H9 (cell line): Measurements from ENCODE around the gene FHIT. TPM values are rescaled to one million over a fixed set of nuclear protein-coding genes. Genes with fewer than 3 reads are reported as not detected.

Experiments used
- DNase-seq: peaks from one replicate; pipeline ENCODE4 v3.0.0-alpha.2; 2017
- H2AFZ ChIP-seq: one replicate; pipeline ENCODE4 v1.6.1; 2013; ENCODE audit warnings: mild to moderate bottlenecking, low read length, control low read depth, moderate library complexity
- H2AK5ac ChIP-seq: 2 replicates; pipeline ENCODE4 v1.6.1; 2013; ENCODE audit warnings: low read length, control low read depth, mixed read lengths; ENCODE audit not compliant: insufficient read length
- H2BK120ac ChIP-seq: one replicate; pipeline ENCODE4 v1.6.1; 2013; ENCODE audit warnings: low read depth, mild to moderate bottlenecking, low read length, control low read depth, inconsistent platforms; ENCODE audit not compliant: poor library complexity, severe bottlenecking
- H2BK12ac ChIP-seq: 2 replicates; pipeline ENCODE4 v1.6.1; 2013; ENCODE audit warnings: low read length, control low read depth, mixed read lengths, low read depth; ENCODE audit not compliant: insufficient read length
- H2BK15ac ChIP-seq: 2 replicates; pipeline ENCODE4 v1.6.1; 2013; ENCODE audit warnings: low read depth, low read length, control low read depth
- H2BK20ac ChIP-seq: one replicate; pipeline ENCODE4 v1.6.1; 2013; ENCODE audit warnings: low read depth, mild to moderate bottlenecking, low read length, control low read depth, inconsistent platforms; ENCODE audit not compliant: poor library complexity, severe bottlenecking
- H2BK5ac ChIP-seq: 2 replicates; pipeline ENCODE4 v1.6.1; 2013; ENCODE audit warnings: low read length, control low read depth, mixed read lengths; ENCODE audit not compliant: insufficient read length
- H3K14ac ChIP-seq: 2 replicates; pipeline ENCODE4 v1.6.1; 2013; ENCODE audit warnings: low read length, control low read depth; ENCODE audit not compliant: insufficient read depth
- H3K18ac ChIP-seq: 2 replicates; pipeline ENCODE4 v1.6.1; 2013; ENCODE audit warnings: low read depth, mild to moderate bottlenecking, mixed read lengths, low read length, control low read depth; ENCODE audit not compliant: insufficient read length
- H3K23ac ChIP-seq: 2 replicates; pipeline ENCODE4 v1.6.1; 2013; ENCODE audit warnings: low read length, control low read depth, mixed read lengths, low read depth; ENCODE audit not compliant: insufficient read length
- H3K23me2 ChIP-seq: 2 replicates; pipeline ENCODE4 v1.6.1; 2013; ENCODE audit warnings: low read depth, mild to moderate bottlenecking, mixed read lengths, low read length, control low read depth; ENCODE audit not compliant: insufficient read length, poor library complexity, severe bottlenecking
- H3K27ac ChIP-seq: 2 replicates; pipeline ENCODE4 v1.5.1; 2013; ENCODE audit warnings: low read length, control low read depth, mixed read lengths, low read depth; ENCODE audit not compliant: insufficient read length
- H3K27me3 ChIP-seq: 2 replicates; pipeline ENCODE4 v1.6.1; 2013; ENCODE audit warnings: low read length, control low read depth, inconsistent platforms; ENCODE audit not compliant: insufficient read depth
- H3K4ac ChIP-seq: 2 replicates; pipeline ENCODE4 v1.6.1; 2013; ENCODE audit warnings: low read depth, mild to moderate bottlenecking, control low read depth, inconsistent platforms, low read length, moderate library complexity
- H3K4me1 ChIP-seq: 2 replicates; pipeline ENCODE4 v1.6.1; 2013; ENCODE audit warnings: low read length, control low read depth, inconsistent platforms; ENCODE audit not compliant: insufficient read depth
- H3K4me2 ChIP-seq: 2 replicates; pipeline ENCODE4 v1.6.1; 2013; ENCODE audit warnings: low read length, control low read depth, mixed read lengths; ENCODE audit not compliant: insufficient read length, insufficient read depth
- H3K56ac ChIP-seq: 2 replicates; pipeline ENCODE4 v1.6.1; 2013; ENCODE audit warnings: low read depth, mild to moderate bottlenecking, mixed read lengths, low read length, control low read depth; ENCODE audit not compliant: insufficient read length
- H3K79me1 ChIP-seq: 2 replicates; pipeline ENCODE4 v1.6.1; 2013; ENCODE audit warnings: low read depth, mild to moderate bottlenecking, moderate library complexity, low read length, control low read depth, inconsistent platforms; ENCODE audit not compliant: insufficient read depth, poor library complexity, severe bottlenecking
- H3K79me2 ChIP-seq: 2 replicates; pipeline ENCODE4 v1.6.1; 2013; ENCODE audit warnings: low read length, control low read depth, inconsistent platforms; ENCODE audit not compliant: insufficient read depth
- H3K9ac ChIP-seq: 2 replicates; pipeline ENCODE4 v1.6.1; 2013; ENCODE audit warnings: low read length, control low read depth, mixed read lengths; ENCODE audit not compliant: insufficient read length; ENCODE audit errors: extremely low read depth
- H3K9me3 ChIP-seq: one replicate; pipeline ENCODE4 v1.6.1; 2013; ENCODE audit warnings: low read depth, low read length, inconsistent platforms; ENCODE audit not compliant: control insufficient read depth
- H3T11ph ChIP-seq: one replicate; pipeline ENCODE4 v1.6.1; 2013; ENCODE audit warnings: mild to moderate bottlenecking, low read length, control low read depth, inconsistent platforms
- H4K20me1 ChIP-seq: one replicate; pipeline ENCODE4 v1.6.1; 2013; ENCODE audit not compliant: control insufficient read depth, insufficient read length, insufficient read depth
- H4K5ac ChIP-seq: 2 replicates; pipeline ENCODE4 v1.6.1; 2013; ENCODE audit warnings: low read depth, mild to moderate bottlenecking, mixed read lengths, low read length, control low read depth; ENCODE audit not compliant: insufficient read length
- H4K8ac ChIP-seq: replicated peaks from 2 replicates; pipeline ENCODE4 v1.6.1; 2013; ENCODE audit warnings: low read length, control low read depth, mixed read lengths, low read depth; ENCODE audit not compliant: insufficient read length
- H4K91ac ChIP-seq: 2 replicates; pipeline ENCODE4 v1.6.1; 2013; ENCODE audit warnings: low read depth, mild to moderate bottlenecking, moderate library complexity, mixed read lengths, low read length, control low read depth; ENCODE audit not compliant: insufficient read length
- H3K27ac Mint-ChIP-seq, 3 experiments: 2 replicates in 2 of 3; 3 replicates in 1 of 3; pipeline ENCODE4 v1.8.0; 2020 to 2021; ENCODE audit warnings: mixed read lengths in 3 of 3, mild to moderate bottlenecking in 1 of 3, moderate library complexity in 1 of 3
- H3K27me3 Mint-ChIP-seq: 2 replicates; pipeline ENCODE4 v1.8.0; 2021; ENCODE audit warnings: low read depth, mild to moderate bottlenecking, moderate library complexity, mixed read lengths
- H3K36me3 Mint-ChIP-seq, 3 experiments: 2 replicates in 2 of 3; 3 replicates in 1 of 3; pipeline ENCODE4 v1.8.0; 2020 to 2021; ENCODE audit warnings: low read depth in 3 of 3, mixed read lengths in 3 of 3; ENCODE audit not compliant: insufficient read depth in 1 of 3
- H3K4me1 Mint-ChIP-seq, 2 experiments: 2 replicates each; pipeline ENCODE4 v1.8.0; 2020; ENCODE audit warnings: mixed read lengths in 2 of 2
- H3K4me3 Mint-ChIP-seq, 2 experiments: 2 replicates in 1 of 2; 3 replicates in 1 of 2; pipeline ENCODE4 v1.8.0; 2020 to 2021; ENCODE audit warnings: mild to moderate bottlenecking in 2 of 2, mixed read lengths in 2 of 2, moderate library complexity in 1 of 2
- H3K9me3 Mint-ChIP-seq, 2 experiments: 2 replicates in 1 of 2; 3 replicates in 1 of 2; pipeline ENCODE4 v1.8.0; 2020; ENCODE audit warnings: mild to moderate bottlenecking in 2 of 2, mixed read lengths in 2 of 2, moderate library complexity in 1 of 2
- CTCF ChIP-seq: fragments of 200-600 bp; sonication (generic); conservative IDR thresholded peaks from 3 replicates; pipeline ENCODE4 v1.8.0; 2021; ENCODE audit warnings: antibody characterized with exemption, mild to moderate bottlenecking
- total RNA-seq: library from RNA; stranded (reverse); gene quantifications from 2 replicates; pipeline ENCODE4 v1.2.1, GENCODE V29; 2021

The FHIT gene
- total RNA-seq, 1 experiment from 2014 or later, result 3.0 TPM

GRCh38 chr3:61132062-61132461 is 119.2 kb downstream of the FHIT start:
- H3K18ac ChIP-seq, result no peak overlapping the region
- no peak overlapping the region for H2BK5ac ChIP-seq
- no peak overlapping the region for H2BK15ac ChIP-seq
- no peak overlapping the region for H2AFZ ChIP-seq
- H2BK120ac ChIP-seq, result no peak overlapping the region
- Mint-ChIP-seq H3K36me3 (peaks cover 0 to 4% (median 0%) of the 10 kb centered on the region in 3 experiments; a peak in 1 of 7 replicates), H3K4me3 (no peak overlapping the region), H3K27ac (no peak overlapping the region), H3K27me3 (no peaks in the 10 kb centered on the region), H3K9me3 (no peaks in the 10 kb centered on the region), H3K4me1 (no peaks in the 10 kb centered on the region; a peak in 1 of 4 replicates)
- no peak overlapping the region for H2BK12ac ChIP-seq
- no peak overlapping the region for H2BK20ac ChIP-seq
- H3T11ph ChIP-seq, result no peak overlapping the region
- H3K4me2 ChIP-seq, result no peak overlapping the region
- H2AK5ac ChIP-seq, result no peak overlapping the region
- H3K79me1 ChIP-seq, result no peaks in the 10 kb centered on the region
- no peak overlapping the region for H4K91ac ChIP-seq
- H3K56ac ChIP-seq, result no peak overlapping the region
- no peaks in the 10 kb centered on the region for H3K27me3 ChIP-seq
- no peaks in the 10 kb centered on the region for H3K4me1 ChIP-seq
- no peak for TF ChIP-seq CTCF
- no peak overlapping the region for H3K14ac ChIP-seq
- no peaks in the 10 kb centered on the region for H4K20me1 ChIP-seq
- H3K27ac ChIP-seq, result no peak overlapping the region
- no peak overlapping the region for H3K4ac ChIP-seq
- no peak overlapping the region for H3K9ac ChIP-seq
- H4K8ac ChIP-seq, result no peak overlapping the region
- no peak overlapping the region for H3K23ac ChIP-seq
- DNase-seq, result no peak
- H3K79me2 ChIP-seq, result no peaks in the 10 kb centered on the region
- H3K23me2 ChIP-seq, result no peaks in the 10 kb centered on the region
- no peaks in the 10 kb centered on the region for H3K9me3 ChIP-seq
- H4K5ac ChIP-seq, result no peak overlapping the region
